ENCODE data around the gene GPSM1. TPM values are rescaled to one million over a fixed set of nuclear protein-coding genes. Genes with fewer than 3 reads are reported as not detected.
A peak's percentile ranks its signal among the peaks of the same experiment; 100 is the strongest.

GPSM1 gene
- polyA plus RNA-seq, 1 of the 3 experiments (the other 2 are of a cell fraction) = 26.7 TPM

- Histone ChIP-seq H3K4me3 (ENCODE audit: low read depth in 2 of 2, low read length in 1 of 2) (no peak overlapping the region), H2AFZ (ENCODE audit: low read depth) (no peak overlapping the region), H3K9ac (no peak overlapping the region), H3K9me3 (no peaks in the 10 kb centered on the region), H3K27me3 (ENCODE audit: insufficient read depth) (no peaks in the 10 kb centered on the region), H3K9me2 (no peaks in the 10 kb centered on the region), H3K36me3 (replicated peaks in 1 of 2; ENCODE audit: control insufficient read depth in 1 of 2, insufficient read depth in 2 of 2, low read length in 1 of 2) (peaks cover 0 to 5% of the 10 kb centered on the region in 2 experiments), H3K4me1 (ENCODE audit: control insufficient read depth in 1 of 2, insufficient read depth in 2 of 2, low read depth in 1 of 2, low read length in 1 of 2) (peaks cover 24 to 31% of the 10 kb centered on the region in 2 experiments), H3F3A (replicated peaks; ENCODE audit: insufficient read depth) (peaks cover 3% of the 10 kb centered on the region), H4K20me1 (ENCODE audit: insufficient read depth) (peaks cover 45% of the 10 kb centered on the region), H3K79me2 (ENCODE audit: insufficient read depth) (peaks cover 52% of the 10 kb centered on the region), H3K27ac (ENCODE audit: low read depth in 2 of 2, low read length in 1 of 2) (no peak overlapping the region; a peak in 1 of 4 replicates), H3K4me2 (peak overlapping the region; percentile 100; the same call in 1 of the 2 replicates)
- 86% methylated on average over 11 of the region's 14 CpGs for WGBS (ENCODE audit: low lambda C conversion rate)
- DNase-seq = no peak
- ChIA-PET POLR2A (no interaction called here), CTCF (interaction anchor here (0.9 to 4.1 kb wide), 2 partner anchors 16 to 42 kb away, joined by 3 to 25 read pairs; no protein-coding TSS in a partner anchor)
- TF ChIP-seq FOSL2 (IDR thresholded peaks at IDR 0.05; ENCODE audit: borderline replicate concordance, low read depth) (no peak), PBX3 (IDR thresholded peaks at IDR 0.05) (no peak), RCOR1 (IDR thresholded peaks at IDR 0.05; ENCODE audit: low read length) (no peak), EZH2phosphoT487 (IDR thresholded peaks at IDR 0.05; ENCODE audit: borderline replicate concordance, low read depth) (no peak)
Observed at GRCh38 chr9:136330406-136330990, 3.2 kb downstream of the GPSM1 start.

DNA sequence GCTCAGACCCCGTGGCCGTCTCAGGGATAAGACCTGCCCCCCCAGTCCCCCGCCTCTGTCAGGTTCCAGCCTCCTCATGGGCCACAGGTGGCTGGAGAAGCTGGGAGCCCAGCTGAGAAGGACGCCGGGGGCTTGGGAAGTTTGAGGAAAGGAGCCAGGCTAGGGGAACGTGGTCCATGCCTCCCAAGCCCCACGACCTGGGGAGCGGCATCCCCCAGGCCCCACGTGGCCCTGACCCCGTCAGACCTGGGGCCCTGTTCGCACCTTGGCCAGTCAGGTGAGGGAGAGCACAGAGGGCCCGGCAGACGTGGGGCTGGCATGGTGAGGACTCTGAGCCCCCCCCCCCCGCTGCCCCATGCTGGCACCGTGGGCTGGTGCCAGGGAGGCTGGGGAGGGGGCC is 3.7 kb downstream of the GPSM1 start:
- peaks cover 45% of the 10 kb centered on the region for H4K20me1 ChIP-seq (ENCODE audit: insufficient read depth)
- no CpG with 5 or more reads among the region's 15 CpGs for WGBS (ENCODE audit: low lambda C conversion rate)
- TF ChIP-seq NFIC (IDR thresholded peaks at IDR 0.05; ENCODE audit: borderline replicate concordance) (no peak), MEF2A (IDR thresholded peaks at IDR 0.05; ENCODE audit: borderline replicate concordance, low read depth) (no peak), USF2 (IDR thresholded peaks at IDR 0.05; ENCODE audit: borderline replicate concordance, low read depth, low read length) (no peak), GATA2 (CRISPR knock-in tag; IDR thresholded peaks at IDR 0.05) (no peak), RAD21 (IDR thresholded peaks at IDR 0.05; ENCODE audit: low read length) (no peak), TCF12 (IDR thresholded peaks at IDR 0.05) (no peak), FOSL2 (IDR thresholded peaks at IDR 0.05; ENCODE audit: borderline replicate concordance, low read depth) (no peak), RCOR1 (IDR thresholded peaks at IDR 0.05; ENCODE audit: low read length) (no peak), MXI1 (IDR thresholded peaks at IDR 0.05; ENCODE audit: low read depth, low read length) (no peak), TAF1 (IDR thresholded peaks at IDR 0.05; ENCODE audit: borderline replicate concordance, low read depth, low read length) (no peak), SMC3 (IDR thresholded peaks at IDR 0.05; ENCODE audit: low read depth, low read length) (no peak), POLR2AphosphoS5 (IDR thresholded peaks at IDR 0.05; ENCODE audit: low read depth, low read length) (no peak), JUND (IDR thresholded peaks at IDR 0.05) (no peak)
- TF ChIP-seq, protein P1, sequence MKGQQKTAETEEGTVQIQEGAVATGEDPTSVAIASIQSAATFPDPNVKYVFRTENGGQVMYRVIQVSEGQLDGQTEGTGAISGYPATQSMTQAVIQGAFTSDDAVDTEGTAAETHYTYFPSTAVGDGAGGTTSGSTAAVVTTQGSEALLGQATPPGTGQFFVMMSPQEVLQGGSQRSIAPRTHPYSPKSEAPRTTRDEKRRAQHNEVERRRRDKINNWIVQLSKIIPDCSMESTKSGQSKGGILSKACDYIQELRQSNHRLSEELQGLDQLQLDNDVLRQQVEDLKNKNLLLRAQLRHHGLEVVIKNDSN (IDR thresholded peaks at IDR 0.05; ENCODE audit: borderline replicate concordance, low read depth) = no peak
- TF ChIP-seq, protein P2, sequence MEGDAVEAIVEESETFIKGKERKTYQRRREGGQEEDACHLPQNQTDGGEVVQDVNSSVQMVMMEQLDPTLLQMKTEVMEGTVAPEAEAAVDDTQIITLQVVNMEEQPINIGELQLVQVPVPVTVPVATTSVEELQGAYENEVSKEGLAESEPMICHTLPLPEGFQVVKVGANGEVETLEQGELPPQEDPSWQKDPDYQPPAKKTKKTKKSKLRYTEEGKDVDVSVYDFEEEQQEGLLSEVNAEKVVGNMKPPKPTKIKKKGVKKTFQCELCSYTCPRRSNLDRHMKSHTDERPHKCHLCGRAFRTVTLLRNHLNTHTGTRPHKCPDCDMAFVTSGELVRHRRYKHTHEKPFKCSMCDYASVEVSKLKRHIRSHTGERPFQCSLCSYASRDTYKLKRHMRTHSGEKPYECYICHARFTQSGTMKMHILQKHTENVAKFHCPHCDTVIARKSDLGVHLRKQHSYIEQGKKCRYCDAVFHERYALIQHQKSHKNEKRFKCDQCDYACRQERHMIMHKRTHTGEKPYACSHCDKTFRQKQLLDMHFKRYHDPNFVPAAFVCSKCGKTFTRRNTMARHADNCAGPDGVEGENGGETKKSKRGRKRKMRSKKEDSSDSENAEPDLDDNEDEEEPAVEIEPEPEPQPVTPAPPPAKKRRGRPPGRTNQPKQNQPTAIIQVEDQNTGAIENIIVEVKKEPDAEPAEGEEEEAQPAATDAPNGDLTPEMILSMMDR (IDR thresholded peaks at IDR 0.05) = no peak
- TF ChIP-seq, protein P3, sequence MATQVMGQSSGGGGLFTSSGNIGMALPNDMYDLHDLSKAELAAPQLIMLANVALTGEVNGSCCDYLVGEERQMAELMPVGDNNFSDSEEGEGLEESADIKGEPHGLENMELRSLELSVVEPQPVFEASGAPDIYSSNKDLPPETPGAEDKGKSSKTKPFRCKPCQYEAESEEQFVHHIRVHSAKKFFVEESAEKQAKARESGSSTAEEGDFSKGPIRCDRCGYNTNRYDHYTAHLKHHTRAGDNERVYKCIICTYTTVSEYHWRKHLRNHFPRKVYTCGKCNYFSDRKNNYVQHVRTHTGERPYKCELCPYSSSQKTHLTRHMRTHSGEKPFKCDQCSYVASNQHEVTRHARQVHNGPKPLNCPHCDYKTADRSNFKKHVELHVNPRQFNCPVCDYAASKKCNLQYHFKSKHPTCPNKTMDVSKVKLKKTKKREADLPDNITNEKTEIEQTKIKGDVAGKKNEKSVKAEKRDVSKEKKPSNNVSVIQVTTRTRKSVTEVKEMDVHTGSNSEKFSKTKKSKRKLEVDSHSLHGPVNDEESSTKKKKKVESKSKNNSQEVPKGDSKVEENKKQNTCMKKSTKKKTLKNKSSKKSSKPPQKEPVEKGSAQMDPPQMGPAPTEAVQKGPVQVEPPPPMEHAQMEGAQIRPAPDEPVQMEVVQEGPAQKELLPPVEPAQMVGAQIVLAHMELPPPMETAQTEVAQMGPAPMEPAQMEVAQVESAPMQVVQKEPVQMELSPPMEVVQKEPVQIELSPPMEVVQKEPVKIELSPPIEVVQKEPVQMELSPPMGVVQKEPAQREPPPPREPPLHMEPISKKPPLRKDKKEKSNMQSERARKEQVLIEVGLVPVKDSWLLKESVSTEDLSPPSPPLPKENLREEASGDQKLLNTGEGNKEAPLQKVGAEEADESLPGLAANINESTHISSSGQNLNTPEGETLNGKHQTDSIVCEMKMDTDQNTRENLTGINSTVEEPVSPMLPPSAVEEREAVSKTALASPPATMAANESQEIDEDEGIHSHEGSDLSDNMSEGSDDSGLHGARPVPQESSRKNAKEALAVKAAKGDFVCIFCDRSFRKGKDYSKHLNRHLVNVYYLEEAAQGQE (IDR thresholded peaks at IDR 0.05; ENCODE audit: low read depth, low read length) = no peak
- H3K27ac ChIP-seq (ENCODE audit: low read depth in 2 of 2, low read length in 1 of 2) = no peak overlapping the region; a peak in 1 of 4 replicates
- no peak overlapping the region for H3K4me3 ChIP-seq (ENCODE audit: low read depth in 2 of 2, low read length in 1 of 2)
- ChIA-PET POLR2A (no interaction called here), CTCF (interaction anchor here (0.8 to 1.8 kb wide), 4 partner anchors 15 to 47 kb away, joined by 3 to 5 read pairs (median 4); no protein-coding TSS in a partner anchor)
- no peak for DNase-seq
- no peaks in the 10 kb centered on the region for H3K9me2 ChIP-seq
- H3K79me2 ChIP-seq (ENCODE audit: insufficient read depth) = peaks cover 52% of the 10 kb centered on the region
- no peaks in the 10 kb centered on the region for H3K9me3 ChIP-seq
- H3F3A ChIP-seq (replicated peaks; ENCODE audit: insufficient read depth) = peaks cover 3% of the 10 kb centered on the region
- no peak overlapping the region for H2AFZ ChIP-seq (ENCODE audit: low read depth)
- H3K36me3 ChIP-seq (replicated peaks in 1 of 2; ENCODE audit: control insufficient read depth in 1 of 2, insufficient read depth in 2 of 2, low read length in 1 of 2) = peaks cover 0 to 5% of the 10 kb centered on the region in 2 experiments
- H3K4me1 ChIP-seq (ENCODE audit: control insufficient read depth in 1 of 2, insufficient read depth in 2 of 2, low read depth in 1 of 2, low read length in 1 of 2) = peaks cover 19 to 26% of the 10 kb centered on the region in 2 experiments
- no peak overlapping the region for H3K9ac ChIP-seq
- H3K27me3 ChIP-seq (ENCODE audit: insufficient read depth) = no peaks in the 10 kb centered on the region
- no peak overlapping the region for H3K4me2 ChIP-seq

All from SK-N-SH (cell line).